Subcutaneous abdominal adipose tissue (tissue), 5 donors: Measurements from ENCODE around the gene TRAFD1.
"Not testable (repeated sequence)": the region's sequence is repeated elsewhere in the genome, so short reads cannot be mapped to it uniquely, and the experiment has no call there.

Source experiments
- H3K27ac ChIP-seq: one replicate; pipeline ENCODE4 v1.7.0; 2013; ENCODE audit warnings: low read depth, mild to moderate bottlenecking, inconsistent platforms, low read length, moderate library complexity
- H3K27me3 ChIP-seq, 5 donors: one replicate each; pipeline ENCODE4 v1.7.0; 2013; ENCODE audit warnings: low read length in 5 of 5, inconsistent platforms in 1 of 5; ENCODE audit not compliant: control insufficient read depth in 5 of 5, insufficient read depth in 4 of 5
- H3K36me3 ChIP-seq, 5 donors: one replicate each; pipeline ENCODE4 v1.7.0; 2013; ENCODE audit warnings: low read length in 5 of 5; ENCODE audit not compliant: control insufficient read depth in 5 of 5, insufficient read depth in 5 of 5
- H3K4me1 ChIP-seq, 5 donors: one replicate each; pipeline ENCODE4 v1.7.0; 2013; ENCODE audit warnings: low read length in 5 of 5, mild to moderate bottlenecking in 3 of 5, moderate library complexity in 1 of 5; ENCODE audit not compliant: control insufficient read depth in 5 of 5, insufficient read depth in 5 of 5
- H3K4me3 ChIP-seq, 5 donors: one replicate each; pipeline ENCODE4 v1.7.0; 2013; ENCODE audit warnings: low read length in 5 of 5, low read depth in 1 of 5
- H3K9ac ChIP-seq, 5 donors: one replicate each; pipeline ENCODE4 v1.7.0; 2013; ENCODE audit warnings: low read length in 5 of 5, mild to moderate bottlenecking in 4 of 5, moderate library complexity in 3 of 5
- H3K9me3 ChIP-seq, 5 donors: one replicate each; pipeline ENCODE4 v1.7.0; 2013; ENCODE audit warnings: low read length in 5 of 5; ENCODE audit not compliant: control insufficient read depth in 5 of 5
- donor health status: healthy.
- donor health status: healthy.
- donor health status: healthy.
- donor health status: healthy.
- donor health status: healthy.

Gene TRAFD1

DNA sequence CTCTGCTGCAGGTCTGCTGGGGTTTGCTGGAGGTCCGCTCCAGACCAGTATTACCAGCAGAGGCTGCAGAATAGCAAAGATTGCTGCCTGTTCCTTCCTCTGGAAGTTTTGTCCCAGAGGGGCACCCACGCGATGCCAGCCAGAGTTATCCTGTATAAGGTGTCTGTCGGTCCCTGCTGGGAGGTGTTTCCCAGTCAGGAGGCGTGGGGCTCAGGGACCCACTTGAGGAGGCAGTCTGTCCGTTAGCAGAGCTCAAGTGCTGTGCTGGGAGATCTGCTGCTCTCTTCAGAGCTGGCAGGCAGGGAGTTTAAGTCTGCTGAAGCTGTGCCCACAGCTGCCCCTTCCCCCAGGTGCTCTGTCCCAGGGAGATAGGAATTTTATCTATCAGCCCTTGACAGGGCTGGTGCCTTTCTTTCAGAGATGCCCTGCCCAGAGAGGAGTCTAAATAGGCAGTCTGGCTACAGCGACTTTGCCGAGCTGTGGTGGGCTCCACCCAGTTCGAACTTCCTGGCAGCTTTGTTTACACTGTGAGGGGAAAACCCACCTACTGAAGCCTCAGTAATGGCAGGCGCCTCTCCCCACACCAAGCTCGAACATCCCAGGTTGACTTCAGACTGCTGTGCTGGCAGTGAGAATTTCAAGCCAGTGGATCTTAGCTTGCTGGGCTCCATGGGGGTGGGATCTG lies 33.2 kb downstream of the TRAFD1 start:
- not testable (repeated sequence) for H3K27me3 ChIP-seq, H3K27ac ChIP-seq, H3K9ac ChIP-seq, H3K4me3 ChIP-seq, H3K4me1 ChIP-seq, H3K9me3 ChIP-seq
- peaks cover 7 to 62% (median 60%) of the 10 kb centered on the region in 5 donors for H3K36me3 ChIP-seq

DNA sequence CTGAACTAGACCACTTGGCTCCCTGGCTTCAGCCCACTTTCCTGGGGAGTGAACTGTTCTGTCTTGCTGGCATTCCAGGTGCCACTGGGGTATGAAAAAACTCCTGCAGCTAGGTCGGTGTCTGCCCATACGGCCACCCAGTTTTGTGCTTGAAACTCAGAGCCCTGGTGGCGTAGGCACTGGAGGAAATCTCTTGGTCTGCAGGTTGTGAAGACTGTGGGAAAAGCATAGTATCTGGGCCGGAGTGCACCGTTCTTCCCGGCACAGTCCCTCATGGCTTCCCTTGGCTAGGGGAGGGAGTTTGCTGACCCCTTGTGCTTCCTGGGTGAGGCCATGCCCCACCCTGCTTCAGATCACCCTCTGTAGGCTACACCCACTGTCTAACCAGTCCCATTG lies 33.8 kb downstream of the TRAFD1 start:
- no peak overlapping the region for H3K27ac ChIP-seq
- no peaks in the 10 kb centered on the region for H3K4me1 ChIP-seq
- peaks cover 7 to 62% (median 60%) of the 10 kb centered on the region in 5 donors for H3K36me3 ChIP-seq

DNA sequence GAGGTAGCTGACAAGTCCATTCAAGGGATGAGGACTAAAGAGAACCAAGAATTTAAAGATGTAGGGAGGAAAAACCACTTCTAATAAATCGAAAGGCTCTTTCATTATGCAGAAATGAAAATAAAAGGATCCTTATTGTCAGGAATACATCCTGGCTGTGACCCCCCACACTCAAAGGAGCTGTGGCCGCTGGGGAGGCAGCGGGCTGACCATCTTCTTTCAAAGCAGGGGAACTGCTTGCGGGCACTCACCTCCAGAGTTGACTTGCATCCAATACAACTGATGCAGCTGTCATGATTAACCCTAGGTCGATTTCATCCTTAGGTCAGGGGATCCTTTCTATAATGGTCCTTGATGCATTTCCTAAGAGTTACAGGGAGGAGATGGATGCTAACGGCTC lies 35.3 kb downstream of the TRAFD1 start:
- H3K9me3 ChIP-seq: peaks cover 0 to 8% (median 0%) of the 10 kb centered on the region in 5 donors
- H3K4me1 ChIP-seq: no peaks in the 10 kb centered on the region
- no peaks in the 10 kb centered on the region for H3K27me3 ChIP-seq
- H3K36me3 ChIP-seq: peaks cover 7 to 64% (median 58%) of the 10 kb centered on the region in 5 donors
- no peak overlapping the region for H3K27ac ChIP-seq
- no peak overlapping the region for H3K9ac ChIP-seq
- H3K4me3 ChIP-seq: no peak overlapping the region

More for the DNA sequence above, 33.8 kb downstream of the TRAFD1 start:
- Histone ChIP-seq H3K9me3 (peaks cover 0 to 8% (median 0%) of the 10 kb centered on the region in 5 donors), H3K27me3 (no peaks in the 10 kb centered on the region), H3K4me3 (no peak overlapping the region), H3K9ac (no peak overlapping the region)

DNA sequence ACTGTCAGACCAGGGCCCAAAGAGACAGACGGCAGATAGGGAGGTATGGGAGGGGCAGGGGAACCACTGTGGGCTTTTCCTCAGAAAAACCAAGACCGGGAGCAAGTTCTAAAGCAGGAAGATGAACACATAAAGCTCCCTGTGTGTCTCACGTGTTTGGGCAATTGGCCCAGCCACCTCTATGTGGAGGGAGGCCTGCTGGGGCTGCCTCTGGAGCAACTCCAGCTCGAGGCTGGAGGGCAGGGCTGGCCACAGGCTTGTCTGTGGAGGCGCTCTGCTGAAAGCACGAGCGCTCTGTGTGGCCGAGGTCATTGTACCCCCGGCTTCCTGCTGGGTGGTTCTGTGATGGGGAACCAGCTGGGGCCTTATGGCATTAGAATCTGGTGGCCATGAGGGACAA lies 36.4 kb downstream of the TRAFD1 start:
- Histone ChIP-seq H3K36me3 (peaks cover 7 to 68% (median 62%) of the 10 kb centered on the region in 5 donors), H3K9me3 (peaks cover 0 to 8% (median 0%) of the 10 kb centered on the region in 5 donors), H3K27me3 (no peaks in the 10 kb centered on the region), H3K27ac (no peak overlapping the region), H3K4me1 (no peaks in the 10 kb centered on the region), H3K9ac (no peak overlapping the region), H3K4me3 (no peak overlapping the region)

DNA sequence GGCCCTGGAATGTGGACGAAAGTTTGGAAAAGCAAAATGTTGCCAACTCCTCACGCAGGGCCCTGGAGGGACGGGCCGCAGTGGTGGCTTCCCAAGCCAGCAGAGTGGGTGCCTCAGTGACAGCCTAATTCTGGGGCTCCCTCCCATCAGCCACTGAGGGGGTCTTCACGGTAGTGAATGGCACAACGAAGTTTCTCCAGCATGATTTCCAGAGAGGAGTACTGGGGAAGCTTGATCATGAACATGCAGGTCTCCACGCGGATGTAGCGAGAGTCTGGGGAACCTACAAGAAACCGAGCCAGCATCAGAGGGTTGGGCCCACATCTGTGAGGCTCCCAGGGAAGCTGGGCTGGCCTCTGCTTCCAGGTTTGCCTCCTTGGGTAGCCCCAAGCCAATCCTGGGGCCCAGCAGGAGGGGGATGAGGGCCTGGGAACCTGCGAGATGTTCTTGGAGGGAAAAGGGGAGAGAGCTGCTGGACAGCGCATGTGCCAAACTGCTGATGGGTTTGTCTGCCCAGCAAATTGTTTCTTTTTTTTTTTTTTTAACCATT lies 37.0 kb downstream of the TRAFD1 start:
- peaks cover 0 to 8% (median 0%) of the 10 kb centered on the region in 5 donors for H3K9me3 ChIP-seq
- no peak overlapping the region for H3K27ac ChIP-seq
- no peak overlapping the region for H3K4me3 ChIP-seq
- no peak overlapping the region for H3K9ac ChIP-seq
- peaks cover 7 to 71% (median 65%) of the 10 kb centered on the region in 5 donors for H3K36me3 ChIP-seq
- no peaks in the 10 kb centered on the region for H3K4me1 ChIP-seq
- no peaks in the 10 kb centered on the region for H3K27me3 ChIP-seq

DNA sequence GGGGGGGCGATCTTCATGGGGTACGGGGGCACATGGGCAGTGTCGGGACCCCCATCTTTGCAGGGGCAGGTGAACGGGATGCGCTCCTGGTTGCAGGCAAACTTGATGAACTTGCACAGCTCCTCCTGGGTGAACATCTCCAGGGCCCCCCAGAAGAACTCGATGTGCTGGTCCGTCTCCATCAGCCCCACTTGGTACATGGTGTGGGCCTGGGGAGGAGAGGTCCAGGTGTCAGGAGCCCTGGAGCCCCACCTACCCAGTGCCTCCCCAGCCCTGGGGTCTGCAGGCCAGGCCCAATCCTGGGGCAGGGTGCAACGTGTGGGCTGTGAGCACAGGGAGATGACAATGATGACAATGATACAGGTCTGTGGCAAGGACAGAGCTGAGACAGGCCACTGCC lies 37.7 kb downstream of the TRAFD1 start:
- no peaks in the 10 kb centered on the region for H3K4me1 ChIP-seq
- H3K4me3 ChIP-seq: no peak overlapping the region
- H3K27me3 ChIP-seq: no peaks in the 10 kb centered on the region
- H3K27ac ChIP-seq: no peak overlapping the region
- H3K9ac ChIP-seq: no peak overlapping the region
- H3K36me3 ChIP-seq: peaks cover 7 to 78% (median 65%) of the 10 kb centered on the region in 5 donors
- H3K9me3 ChIP-seq: peaks cover 0 to 8% (median 0%) of the 10 kb centered on the region in 5 donors

DNA sequence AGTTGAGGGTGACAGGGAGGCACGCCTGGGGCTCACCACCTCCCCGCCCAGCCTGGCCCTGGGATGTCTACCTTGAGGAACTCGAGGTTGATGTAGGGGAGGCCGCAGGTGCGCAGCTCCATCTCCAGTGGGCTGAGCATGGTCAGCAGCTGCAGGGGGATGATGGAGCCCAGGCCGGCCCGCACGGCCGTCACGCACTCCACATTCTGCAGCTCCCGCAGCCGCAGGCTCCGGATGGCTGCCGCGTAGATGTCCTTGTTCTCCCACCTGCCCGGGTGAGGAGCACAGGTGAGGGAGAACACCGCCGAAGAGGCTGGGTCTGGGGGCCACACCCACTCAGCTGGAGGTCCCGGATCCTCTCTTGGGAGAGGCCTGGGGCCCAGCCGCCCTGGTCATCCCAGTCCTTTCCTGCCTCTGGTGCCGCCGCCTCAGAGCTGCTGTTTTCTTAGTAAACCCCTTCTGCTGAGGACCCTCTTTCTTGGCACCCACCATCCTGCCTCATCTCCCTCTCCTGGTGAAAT lies 38.2 kb downstream of the TRAFD1 start:
- Histone ChIP-seq H3K4me1 (no peaks in the 10 kb centered on the region), H3K9me3 (peaks cover 0 to 6% (median 0%) of the 10 kb centered on the region in 5 donors), H3K27ac (no peak overlapping the region), H3K36me3 (peaks cover 7 to 78% (median 67%) of the 10 kb centered on the region in 5 donors), H3K4me3 (no peak overlapping the region), H3K9ac (no peak overlapping the region), H3K27me3 (no peaks in the 10 kb centered on the region)

DNA sequence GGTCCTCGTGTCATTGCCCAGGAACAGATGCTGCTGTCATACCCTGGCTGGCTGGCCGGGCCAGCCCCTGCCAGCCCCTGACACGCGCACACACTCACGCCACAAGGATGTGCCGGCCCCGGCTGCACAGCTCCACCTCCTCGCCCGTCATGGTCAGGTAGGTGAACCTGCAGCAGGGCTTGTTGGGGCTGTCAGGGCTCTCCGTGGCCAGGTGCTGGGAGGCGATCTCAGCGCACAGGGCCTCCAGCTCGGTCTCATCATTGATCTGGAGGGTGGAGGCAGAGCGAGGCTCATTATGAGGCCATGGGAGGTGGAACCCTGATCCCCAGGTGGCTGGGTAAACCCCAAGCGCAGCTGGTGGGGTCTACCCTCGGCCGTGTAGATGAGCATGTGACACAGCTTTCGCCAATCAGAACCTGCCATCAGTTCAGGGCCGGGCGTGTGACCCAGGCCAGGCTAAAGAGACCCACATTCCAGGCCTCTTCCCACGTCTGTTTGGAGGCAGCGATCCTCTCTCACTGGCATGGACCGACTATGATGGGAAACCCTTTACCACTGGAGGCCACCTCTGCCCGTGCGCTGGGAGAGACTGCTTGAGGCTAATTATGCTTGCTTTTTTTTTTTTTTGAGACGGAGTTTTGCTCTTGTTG lies 38.8 kb downstream of the TRAFD1 start:
- H3K9ac ChIP-seq: no peak overlapping the region
- peaks cover 7 to 78% (median 68%) of the 10 kb centered on the region in 5 donors for H3K36me3 ChIP-seq
- H3K9me3 ChIP-seq: peaks cover 0 to 2% (median 0%) of the 10 kb centered on the region in 5 donors
- no peak overlapping the region for H3K27ac ChIP-seq
- no peaks in the 10 kb centered on the region for H3K4me1 ChIP-seq
- H3K4me3 ChIP-seq: no peak overlapping the region
- H3K27me3 ChIP-seq: no peaks in the 10 kb centered on the region

DNA sequence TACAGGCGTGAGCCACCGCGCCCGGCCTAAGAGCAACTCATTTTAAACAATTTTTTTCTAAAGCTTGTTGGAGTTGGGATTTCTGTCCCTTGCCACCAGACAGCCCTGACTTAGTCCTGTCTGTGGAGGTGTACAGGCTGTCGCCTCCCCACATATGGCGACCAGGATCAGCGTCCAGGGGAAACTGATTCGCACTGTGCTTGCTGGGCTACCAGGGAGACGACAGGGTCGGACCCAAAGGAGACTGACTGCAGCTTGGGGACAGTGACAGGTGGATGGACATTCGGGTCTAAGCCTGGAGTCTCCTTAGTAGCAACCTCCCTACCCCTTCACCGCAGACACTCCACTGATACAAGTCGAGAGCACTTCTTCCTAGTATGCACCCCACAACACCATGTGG lies 40.3 kb downstream of the TRAFD1 start:
- H3K36me3 ChIP-seq: peaks cover 0 to 78% (median 65%) of the 10 kb centered on the region in 5 donors
- H3K27ac ChIP-seq: no peak overlapping the region

More for the DNA sequence above, 40.3 kb downstream of the TRAFD1 start:
- no peak overlapping the region for H3K4me3 ChIP-seq
- H3K9ac ChIP-seq: no peak overlapping the region
- H3K27me3 ChIP-seq: no peaks in the 10 kb centered on the region
- H3K9me3 ChIP-seq: no peaks in the 10 kb centered on the region
- H3K4me1 ChIP-seq: no peaks in the 10 kb centered on the region
